Activated CD4-positive, alpha-beta T cell treated with anti-CD3 and anti-CD28 coated beads, Interleukin-2, amount 50 U/mL, for 4 hours (primary cell): ENCODE measurements around the gene NT5DC3.

Experiments
- DNase-seq, 2 experiments: peaks; one replicate each; pipeline ENCODE4 v3.0.0-alpha.2; 2020

NT5DC3 gene

DNA sequence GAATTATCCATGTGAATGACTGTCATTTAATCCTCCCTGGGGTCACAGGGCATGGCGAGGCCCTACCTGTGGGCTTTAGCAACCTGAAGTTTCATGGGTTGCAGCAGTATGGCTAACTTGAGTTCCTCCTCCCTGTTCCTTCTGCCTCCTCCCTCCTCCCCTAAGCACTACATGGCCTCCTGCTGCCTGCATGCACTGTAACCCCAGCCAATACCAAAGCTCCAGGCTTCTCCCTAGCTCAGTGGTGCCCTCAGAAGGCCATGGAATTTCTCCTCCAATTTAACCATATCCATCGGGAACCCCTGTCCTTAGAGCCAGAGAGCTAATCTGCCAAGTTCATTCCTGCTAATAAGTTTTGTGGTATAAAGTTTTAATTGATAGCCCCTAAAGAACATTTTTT is 95.1 kb downstream of the NT5DC3 start:
- DNase-seq = no peak

DNA sequence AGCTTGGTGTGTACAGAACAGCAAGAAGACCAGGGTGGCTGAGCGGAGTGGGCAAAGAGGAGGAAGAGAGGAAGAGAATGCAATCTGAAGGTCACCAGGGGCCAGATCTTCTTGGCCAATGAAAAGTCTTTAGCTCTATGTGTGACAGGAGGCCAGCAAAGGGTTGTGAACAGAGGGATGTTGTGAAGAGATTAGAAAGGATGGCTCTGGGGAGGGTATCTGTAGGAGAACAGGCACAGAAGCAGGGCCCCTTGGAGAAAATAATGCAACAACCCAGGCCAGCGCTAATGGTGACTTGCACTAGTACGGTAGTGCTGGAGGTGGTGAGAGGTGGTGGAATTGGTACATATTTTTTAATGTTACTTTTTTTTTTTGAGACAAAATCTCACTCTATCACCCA is 97.2 kb downstream of the NT5DC3 start:
- DNase-seq = no peak

DNA sequence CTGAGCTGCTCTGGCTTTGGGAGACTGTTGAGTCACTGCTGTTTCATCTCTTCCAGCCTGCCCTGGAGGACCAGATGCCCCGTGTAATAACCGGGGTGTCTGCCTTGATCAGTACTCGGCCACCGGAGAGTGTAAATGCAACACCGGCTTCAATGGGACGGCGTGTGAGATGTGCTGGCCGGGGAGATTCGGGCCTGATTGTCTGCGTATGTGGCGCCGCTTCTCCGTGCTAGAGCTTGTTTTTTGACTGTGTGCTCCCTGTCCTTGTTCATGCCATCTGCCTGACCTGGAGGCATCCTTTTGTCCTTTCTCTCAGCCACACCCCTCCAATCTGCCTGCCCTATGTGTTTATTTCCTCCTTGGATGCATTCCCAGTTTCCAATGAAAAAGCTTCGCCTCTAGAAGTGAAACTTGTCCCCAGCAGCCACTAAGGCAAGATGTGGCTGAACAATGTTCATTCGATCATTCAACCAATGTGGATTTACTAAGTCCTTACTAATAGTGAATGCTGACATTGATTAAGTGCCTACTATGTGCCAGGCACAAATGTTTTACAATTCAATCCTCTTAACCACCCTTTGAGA is 98.6 kb downstream of the NT5DC3 start:
- no peak for DNase-seq

DNA sequence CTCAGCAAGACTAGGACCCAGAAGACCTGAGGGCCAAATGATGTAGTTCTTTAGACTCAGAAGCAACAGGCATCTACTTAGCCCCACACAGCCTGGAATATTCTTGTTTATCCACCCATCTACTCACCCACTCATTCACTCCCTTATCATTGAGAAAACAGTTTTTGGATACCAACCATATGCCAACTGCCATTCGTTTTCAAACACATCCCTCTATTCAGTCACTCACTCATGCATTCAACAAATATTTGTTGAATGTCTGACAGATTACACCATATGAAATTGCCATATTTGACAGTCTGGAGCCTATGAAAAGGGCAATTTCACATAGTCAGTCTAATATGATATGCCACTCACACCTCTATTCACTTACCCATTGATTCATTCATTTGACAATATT is 103.2 kb downstream of the NT5DC3 start:
- no peak for DNase-seq

DNA sequence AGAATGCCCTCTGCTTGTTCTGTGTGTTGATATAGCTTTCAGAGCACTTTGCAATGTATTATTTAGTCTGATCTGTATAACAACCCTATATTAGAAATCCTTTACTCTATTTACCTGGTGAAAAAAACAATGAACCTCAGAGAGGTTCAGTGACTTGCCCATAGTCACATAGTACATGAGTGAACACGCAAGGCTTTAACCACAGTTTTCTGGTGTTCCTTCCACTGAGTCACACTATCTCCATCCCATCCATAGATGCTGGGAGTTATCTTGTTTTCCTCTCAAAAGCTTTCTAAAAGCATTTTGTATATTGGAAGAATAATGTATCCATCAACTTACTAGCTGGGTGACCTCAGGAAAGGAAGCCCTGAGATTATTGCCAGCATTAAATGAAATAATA is 104.5 kb downstream of the NT5DC3 start:
- no peak for DNase-seq

DNA sequence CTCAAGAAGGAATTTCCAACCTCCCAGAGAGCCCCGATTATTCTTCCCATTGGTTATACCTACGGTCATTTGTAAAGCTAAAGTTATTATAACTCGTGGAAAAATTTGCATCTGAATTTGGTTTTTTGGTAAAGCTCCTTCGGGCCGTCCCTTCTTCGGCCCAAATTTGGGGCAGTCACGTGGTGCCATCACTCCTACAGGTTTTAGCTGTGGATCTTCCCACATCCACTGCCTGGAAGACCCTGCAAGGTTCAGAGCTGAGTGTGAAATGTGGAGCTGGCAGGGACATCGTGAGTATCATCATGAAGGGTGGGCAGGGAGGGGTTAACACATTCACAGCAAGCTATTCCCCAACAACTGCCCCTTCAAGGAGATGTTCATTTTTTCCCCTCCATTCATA is 105.7 kb downstream of the NT5DC3 start:
- DNase-seq = no peak

DNA sequence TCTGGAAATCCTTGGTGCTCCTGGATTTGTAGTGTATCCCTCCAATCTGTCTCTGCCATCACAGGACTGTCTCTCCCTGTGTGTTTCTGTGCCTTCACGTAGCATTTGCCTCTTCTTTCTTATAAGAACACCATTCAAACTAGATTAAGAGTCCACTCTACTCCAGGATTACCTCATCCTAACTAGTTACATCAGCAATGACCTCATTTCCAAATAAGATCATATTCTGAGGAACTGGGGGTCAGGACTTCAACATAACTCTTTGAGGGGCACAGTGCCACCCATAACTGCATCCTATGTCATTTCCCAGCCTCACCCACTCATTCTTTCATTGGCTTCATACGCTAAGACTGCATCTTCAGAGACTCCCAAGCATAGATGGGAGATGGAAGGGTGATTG is 106.2 kb downstream of the NT5DC3 start:
- DNase-seq = no peak

DNA sequence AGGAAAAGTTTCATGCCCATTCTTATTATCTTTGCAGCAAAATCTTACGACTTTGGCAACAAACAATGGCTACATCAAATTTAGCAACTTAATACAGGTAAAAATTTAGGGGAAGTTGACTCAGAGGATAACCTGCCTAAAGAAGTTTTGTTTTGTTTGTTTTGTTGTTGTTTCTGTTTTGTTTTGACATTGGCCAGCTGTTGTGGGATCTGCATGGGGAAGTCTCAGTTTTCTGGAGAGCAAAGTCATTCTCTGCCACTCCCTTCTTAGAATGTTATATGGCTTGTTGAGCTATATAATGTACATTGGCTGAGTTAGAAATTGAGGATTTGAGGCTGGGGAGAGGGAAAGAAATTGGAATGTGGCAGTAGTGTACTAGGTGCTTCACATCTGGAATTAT is 109.5 kb downstream of the NT5DC3 start:
- no peak for DNase-seq

DNA sequence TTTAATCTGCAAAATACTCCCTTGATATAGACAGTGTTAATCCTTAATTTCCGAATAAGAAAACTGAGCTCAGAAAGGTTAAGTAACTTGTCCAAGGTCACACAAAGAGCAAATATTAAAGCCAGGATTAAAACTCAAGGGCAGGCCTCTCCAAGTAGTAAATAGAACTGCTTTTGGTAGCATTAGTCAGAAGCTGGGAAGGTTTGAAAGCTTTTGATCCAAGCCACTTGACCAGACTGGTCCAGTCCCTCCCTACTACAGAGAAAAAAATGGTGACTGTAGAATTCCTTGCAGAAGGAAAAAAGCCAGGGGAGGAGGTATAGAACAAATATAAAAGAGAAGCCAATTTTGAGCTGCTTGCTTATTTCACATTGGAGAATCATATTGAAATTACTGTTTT is 111.5 kb downstream of the NT5DC3 start:
- no peak for DNase-seq

DNA sequence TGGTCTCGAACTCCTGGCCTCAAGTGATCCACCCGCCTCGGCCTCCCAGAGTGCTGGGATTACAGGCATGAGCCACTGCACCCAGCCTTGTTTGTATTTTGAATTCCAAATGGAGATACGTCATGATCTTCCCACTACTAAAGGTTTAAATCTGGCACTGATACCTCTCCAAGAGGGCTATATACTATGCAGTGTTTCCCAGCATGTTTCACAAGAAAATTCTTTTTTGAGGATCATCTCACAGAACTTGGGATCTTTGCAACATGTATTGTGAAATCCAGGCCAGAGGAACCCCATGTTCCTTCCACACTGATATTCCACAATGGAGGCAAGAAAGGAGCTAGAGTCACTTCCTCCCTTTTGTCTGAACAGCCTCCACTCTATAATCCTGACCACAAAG is 112.7 kb downstream of the NT5DC3 start:
- no peak for DNase-seq

DNA sequence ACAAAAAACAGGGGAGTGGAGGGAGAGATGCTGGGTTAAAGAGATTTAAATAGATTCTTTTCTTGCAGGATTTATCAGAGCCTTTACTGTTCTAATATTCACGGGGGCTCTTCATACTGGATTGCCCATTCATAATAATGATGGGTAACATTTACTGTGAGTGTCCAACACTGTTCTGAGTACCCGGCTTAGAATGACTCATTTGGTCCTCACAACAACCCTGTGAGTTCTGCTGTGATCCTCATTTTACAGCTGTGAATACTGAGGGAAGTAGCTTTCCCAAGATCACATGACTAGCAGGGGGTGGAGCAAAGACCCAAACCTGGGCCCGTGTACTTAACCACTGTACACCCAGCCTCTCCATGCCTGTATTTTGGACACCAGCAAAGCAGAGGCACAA is 113.4 kb downstream of the NT5DC3 start:
- DNase-seq = no peak

DNA sequence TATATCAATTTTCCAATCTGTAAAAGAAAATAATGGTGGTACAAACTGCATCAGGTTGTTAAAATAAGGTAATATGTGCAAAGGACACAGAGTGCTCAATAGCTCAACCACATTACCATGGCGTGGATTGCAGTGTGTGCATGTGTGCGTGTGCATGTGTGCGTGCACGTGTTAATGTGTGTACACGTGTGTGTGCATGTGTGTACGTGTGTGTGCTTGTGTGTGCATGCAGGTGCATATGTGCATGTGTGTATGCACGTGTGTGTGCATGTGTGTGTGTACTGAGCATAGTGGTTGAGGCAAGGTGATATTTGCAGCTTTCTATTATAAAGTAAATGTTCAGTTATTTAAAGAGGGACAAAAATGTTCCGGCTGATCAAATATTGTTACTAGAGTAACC is 115.6 kb downstream of the NT5DC3 start:
- no peak for DNase-seq
